CD4-positive, alpha-beta T cell treated with Interleukin-12 subunit alpha and Interleukin-12 subunit beta, for 1 hour (primary cell): ENCODE data around the gene STIM1.

Experiments used
- DNase-seq: peaks from one replicate; pipeline ENCODE4 v3.0.0-alpha.2; 2020

Gene STIM1

GRCh38 chr11:3831378-3832239 lies 23.9 kb upstream of the STIM1 start:
- no peak for DNase-seq

DNA sequence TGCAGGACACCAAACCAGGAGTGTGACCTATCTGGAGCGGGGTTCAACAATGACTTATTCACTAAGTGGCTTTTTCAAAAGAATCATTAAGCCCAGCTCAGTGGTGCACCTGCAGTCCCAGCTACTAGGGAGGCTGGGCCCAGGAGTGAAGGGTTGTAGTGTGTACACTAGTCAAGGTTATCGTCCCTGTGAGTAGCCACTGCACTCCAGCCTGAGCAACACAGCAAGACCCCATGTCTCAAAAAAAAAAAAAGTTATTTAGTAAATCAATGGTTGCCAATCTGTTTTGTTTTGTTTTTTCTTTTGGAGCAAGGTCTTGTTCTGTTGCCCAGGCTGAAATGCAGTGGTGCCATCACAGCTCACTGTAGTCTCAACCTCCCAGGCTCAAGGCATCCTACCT lies 22.6 kb upstream of the STIM1 start:
- no peak for DNase-seq

GRCh38 chr11:3833449-3833848 lies 22.0 kb upstream of the STIM1 start:
- DNase-seq, result no peak

- no peak for DNase-seq
These were observed 21.2 kb upstream of the STIM1 start for GRCh38 chr11:3834349-3834663.

DNA sequence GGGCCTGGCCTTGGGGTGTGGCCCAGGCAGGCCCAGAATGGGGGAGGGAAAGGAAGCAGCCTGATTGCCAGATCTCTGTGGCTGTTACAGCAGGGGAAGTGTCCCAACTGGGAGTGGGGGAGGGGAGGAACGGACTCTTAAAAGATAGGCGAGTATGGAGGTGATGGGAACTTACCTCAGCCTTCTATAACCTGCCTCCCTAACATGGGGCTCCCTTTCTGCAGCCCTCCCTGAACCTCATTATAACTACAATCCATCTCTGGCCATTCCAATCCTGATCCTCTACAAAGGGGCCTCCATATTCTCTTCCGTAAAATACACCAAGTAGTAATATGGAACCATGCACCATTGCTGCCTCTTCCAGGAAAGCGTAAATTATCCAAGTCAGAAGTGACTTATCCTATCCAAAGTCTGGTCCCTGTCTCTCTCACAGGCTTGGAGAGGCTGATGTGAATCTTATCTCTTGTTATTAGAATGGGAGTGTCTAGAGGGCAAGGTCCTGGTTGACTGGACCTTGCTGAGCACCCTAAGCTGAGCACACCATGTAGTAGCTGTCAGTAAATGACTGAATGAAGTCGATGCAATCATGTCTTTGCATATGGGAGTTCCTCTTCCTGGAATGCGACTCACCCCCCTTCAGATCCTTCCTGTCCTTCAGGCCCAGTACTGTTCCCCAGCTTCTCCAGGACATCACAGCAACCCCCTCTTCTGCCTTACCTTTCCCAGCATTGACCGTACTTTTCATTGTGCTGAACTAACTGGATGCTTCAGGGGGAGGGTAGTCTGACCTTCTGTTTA lies 20.6 kb upstream of the STIM1 start:
- no peak for DNase-seq

GRCh38 chr11:3835751-3836150 lies 19.7 kb upstream of the STIM1 start:
- no peak for DNase-seq

DNA sequence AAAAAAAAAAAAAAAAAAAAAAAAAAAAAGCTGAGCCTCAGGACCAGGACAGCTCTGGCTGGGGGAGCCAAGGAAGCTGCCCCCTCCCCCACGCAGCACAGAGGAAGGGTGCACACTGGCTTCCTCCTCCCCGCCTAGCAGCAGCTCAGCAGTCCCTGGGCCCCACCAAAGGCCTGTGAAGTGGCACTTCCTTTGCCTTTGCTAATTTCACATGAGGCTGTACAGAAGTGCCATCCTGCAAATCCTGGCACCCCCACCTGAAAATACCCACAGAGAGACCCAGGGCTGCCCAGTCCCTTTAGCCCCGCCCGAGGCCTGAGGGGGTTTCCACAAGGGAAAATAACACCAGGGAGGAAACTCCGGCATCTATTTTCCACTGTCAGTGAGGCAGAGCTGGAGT lies 18.6 kb upstream of the STIM1 start:
- DNase-seq, result peak; percentile 68

DNA sequence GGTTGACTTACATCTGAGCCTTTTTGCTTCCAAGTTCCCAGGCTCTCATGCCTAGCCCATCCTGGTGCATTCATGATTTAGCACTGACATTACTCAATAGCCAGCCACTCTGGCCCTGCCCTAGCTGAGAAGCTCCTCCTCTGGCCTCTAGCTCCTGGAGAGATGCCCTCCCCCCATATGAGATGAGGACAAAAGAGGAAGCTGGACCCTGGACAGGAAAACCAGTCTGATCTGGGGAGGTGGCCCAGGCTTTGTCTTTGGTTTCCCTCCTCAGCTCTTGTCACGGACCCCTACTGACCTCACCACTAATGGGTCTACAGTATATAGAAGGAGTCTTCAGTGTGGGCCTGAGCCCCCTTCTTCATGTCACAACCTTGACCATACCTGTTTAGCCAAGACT lies 17.7 kb upstream of the STIM1 start:
- DNase-seq, result no peak

DNA sequence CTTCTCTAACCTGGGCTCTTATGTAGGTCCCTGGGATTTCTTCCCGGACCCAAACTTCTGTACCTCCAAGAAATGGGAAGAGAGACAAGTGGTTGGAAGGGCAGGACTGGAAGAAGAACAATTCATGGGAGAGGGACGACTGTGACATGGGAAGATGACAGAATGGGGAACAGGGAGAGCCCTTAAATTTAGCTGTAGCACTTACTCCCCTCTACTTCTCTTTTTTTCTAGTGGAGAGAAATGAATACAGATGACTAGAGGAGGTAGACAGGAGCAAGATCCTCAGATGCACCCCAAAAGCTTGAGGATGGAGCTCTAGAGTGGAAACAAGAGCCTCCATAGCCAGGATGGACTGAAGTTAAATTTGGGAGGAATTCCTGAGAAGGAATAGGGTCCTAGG lies 17.0 kb upstream of the STIM1 start:
- no peak for DNase-seq

- no peak for DNase-seq
These were observed 15.2 kb upstream of the STIM1 start for GRCh38 chr11:3840004-3840869.

DNA sequence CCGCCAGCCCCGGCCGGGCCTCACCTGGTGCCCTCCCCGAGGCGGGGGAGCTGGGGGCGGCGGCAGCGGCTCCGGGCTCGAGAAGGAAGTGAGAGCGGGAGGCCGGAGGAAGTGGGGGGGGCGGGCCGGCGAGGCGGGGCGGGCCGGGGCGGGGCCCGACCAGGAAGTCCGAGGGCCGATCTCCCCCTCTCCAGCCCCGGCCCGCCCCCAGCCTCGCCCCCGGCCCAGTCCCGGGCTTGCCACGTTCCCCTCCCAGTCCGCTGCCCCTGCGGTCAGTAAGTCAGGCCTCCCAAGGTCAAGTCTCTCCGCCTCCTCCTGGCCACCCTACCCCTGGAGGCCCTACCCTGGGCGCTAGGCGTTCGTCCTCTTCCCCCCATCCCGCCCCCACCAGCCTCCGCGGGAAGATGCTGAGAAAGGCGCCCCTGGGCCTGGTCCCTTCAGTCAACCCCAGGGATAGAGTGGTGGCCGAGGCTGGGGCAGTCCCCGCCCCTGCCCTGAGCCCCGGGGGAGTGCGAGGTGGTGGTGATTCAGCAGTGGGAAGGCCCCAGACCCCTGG lies 14.5 kb upstream of the STIM1 start, which contains the start of gene RHOG:
TSS of gene RHOG (minus strand) at position 90 of the 556 bp plus-strand sequence. CDS start 12,821 bp downstream, outside the sequence.
- no peak for DNase-seq

- peak; percentile 95 for DNase-seq
These were observed 13.8 kb upstream of the STIM1 start for GRCh38 chr11:3841426-3842350.

- DNase-seq, result no peak
These were observed 12.1 kb upstream of the STIM1 start for GRCh38 chr11:3843326-3843725.

- no peak for DNase-seq
These were observed 10.2 kb upstream of the STIM1 start for GRCh38 chr11:3845246-3845645.

DNA sequence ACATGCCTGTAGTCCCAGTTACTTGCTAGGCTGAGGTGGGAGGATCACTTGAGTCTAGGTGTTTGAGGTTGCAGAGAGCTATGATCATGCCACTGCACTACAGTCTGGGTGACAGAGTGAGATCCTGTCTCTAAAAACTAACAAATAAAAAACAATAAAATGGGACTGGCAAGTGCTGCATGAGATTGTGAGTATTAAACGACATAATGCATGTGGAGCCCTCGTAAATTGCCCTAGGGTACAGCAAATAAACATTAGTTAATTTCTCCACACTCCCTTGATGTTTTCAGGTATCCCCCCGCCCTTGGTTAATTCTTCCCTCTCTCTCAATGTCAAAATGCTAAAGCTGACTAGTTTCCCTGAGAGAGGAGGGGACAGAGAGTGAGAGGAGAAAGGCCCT lies 9.8 kb upstream of the STIM1 start:
- no peak for DNase-seq

DNA sequence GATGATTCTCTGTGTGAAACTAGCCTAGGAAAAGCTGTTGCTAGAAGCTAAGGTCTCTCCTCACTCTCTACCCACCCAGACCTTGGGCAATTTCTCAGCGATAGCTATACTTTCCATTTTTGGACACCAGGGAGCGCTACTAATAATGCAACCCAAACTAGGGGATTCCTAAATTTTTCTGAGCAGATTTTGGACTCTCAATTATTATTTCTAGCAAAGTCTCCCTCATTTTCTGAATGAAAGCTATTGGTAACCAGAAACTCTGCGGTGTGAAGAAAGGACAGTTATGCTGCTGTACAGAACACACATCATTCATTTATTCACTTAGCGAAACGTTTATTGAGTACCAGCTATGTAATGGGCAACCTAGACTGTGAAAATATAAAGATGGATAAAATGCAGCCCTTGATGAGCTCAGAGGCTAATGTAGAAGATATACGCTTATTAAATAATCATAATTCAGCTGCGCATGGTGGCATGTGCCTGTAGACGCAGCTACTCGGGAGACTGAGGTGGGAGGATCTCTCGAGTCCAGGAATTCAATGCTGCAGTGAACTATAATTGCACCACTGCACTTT lies 6.1 kb upstream of the STIM1 start:
- peak; percentile 75 for DNase-seq

DNA sequence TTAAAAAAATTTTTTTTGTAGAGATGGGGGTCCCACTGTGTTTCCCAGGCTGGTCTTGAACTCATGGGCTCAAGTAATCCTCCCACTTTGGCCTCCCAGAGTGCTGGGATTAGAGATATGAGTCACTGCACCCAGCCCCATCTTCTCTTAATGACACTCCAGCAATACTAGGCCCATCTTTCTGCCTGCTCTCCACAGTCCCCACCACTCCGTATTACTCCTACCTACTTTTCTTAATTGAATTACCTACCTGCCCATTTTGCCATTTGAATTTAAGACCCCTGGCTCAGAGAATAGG lies 2.0 kb upstream of the STIM1 start:
- no peak for DNase-seq

DNA sequence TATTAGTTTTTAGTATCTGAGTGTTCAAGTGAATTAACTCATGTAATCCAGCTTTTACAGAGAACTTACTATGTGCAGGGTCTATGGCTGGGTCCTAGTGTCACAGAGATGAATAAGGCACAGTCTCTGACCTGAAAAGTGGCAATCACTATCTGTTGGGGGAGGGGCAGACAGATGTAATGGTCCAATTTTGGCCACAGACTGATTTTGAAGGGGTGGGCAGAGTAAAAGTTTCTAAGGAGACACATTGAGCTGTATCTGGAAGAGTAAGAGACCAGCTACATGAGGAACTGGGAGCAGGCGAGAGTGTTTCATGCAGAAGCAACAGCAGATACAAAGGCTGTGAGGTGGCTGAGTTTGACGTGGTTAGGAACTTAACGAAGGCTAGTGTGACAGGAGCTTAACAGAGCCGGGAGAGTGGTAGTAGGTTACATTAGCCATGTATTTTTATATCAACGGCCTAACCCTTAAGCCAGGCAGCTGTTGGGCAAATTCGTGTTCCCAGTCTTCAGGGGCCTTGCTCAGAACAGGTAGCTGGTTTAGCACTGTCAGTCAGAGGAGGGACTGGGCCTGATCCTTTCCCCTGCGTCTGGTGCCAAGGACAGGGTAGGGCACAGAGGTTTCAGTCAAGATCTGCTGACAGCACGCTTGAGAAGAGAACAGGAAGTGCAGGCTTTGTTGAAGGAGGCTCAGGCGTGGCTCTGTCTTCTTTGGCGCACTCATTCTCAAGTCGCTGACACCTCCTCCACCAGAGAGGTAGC lies 1.4 kb upstream of the STIM1 start:
- peak; percentile 80 for DNase-seq

DNA sequence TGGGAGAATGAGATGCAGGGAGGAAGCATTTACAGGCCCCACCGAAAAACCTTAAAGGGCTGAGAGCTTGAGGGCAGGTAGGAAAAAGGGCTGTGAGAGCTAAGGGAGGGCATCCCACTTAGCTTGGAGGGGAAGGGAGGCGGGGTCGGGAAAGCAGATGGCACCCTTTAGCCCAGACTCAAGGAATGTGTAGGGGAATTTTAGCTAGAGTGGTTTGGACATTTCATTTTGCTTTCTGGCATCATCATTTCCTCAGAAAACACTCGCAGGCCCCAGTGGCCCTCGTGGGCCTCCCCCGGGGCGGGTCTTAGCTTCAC lies 846 bp upstream of the STIM1 start:
- no peak for DNase-seq

- DNase-seq, result peak; percentile 49
These were observed 486 bp downstream of the STIM1 start for GRCh38 chr11:3855808-3856491.
